Endothelial cell of umbilical vein (primary cell): ENCODE data around the gene SPTBN4. TPM values are rescaled to one million over a fixed set of nuclear protein-coding genes. Genes with fewer than 3 reads are reported as not detected.
"Not testable (repeated sequence)": the region's sequence is repeated elsewhere in the genome, so short reads cannot be mapped to it uniquely, and the experiment has no call there.

ENCODE experiments used
- BruUV-seq: library from RNA; stranded (reverse); fragments of 400-500 nt; replicated peaks from 2 replicates; lab custom pipeline; 2021; lab: Mats Ljungman, UMichigan
- CTCF ChIA-PET: fragments of 300-600, 350-600 bp; sonication (Branson Sonifier 250); formaldehyde crosslinking; loops from one replicate; lab custom pipeline; 2021; ENCODE audit warnings: antibody characterized with exemption, inconsistent platforms; lab: Charles Lee
- POLR2A ChIA-PET: fragments of 300-600, 350-600 bp; sonication (Branson Sonifier 250); formaldehyde crosslinking; loops from one replicate; lab custom pipeline; 2021; ENCODE audit warnings: antibody characterized with exemption, inconsistent platforms; lab: Charles Lee
- DNase-seq: peaks from one replicate; pipeline ENCODE4 v3.0.0-alpha.2; 2011; ENCODE audit warnings: low read depth, low spot score
- FAIRE-seq: peaks from 2 replicates; lab custom pipeline; 2011; peaks lifted over from hg19 to GRCh38; lab: Jason Lieb, UNC
- H2AFZ ChIP-seq: 2 replicates; pipeline ENCODE4 v1.6.0; 2012; ENCODE audit warnings: low read depth, low read length, control low read depth, inconsistent platforms
- H3K27ac ChIP-seq: 2 replicates; pipeline ENCODE4 v1.5.1; 2011; ENCODE audit warnings: low read depth, mild to moderate bottlenecking, control low read depth, low read length, moderate library complexity; ENCODE audit not compliant: insufficient read depth
- H3K27me3 ChIP-seq, 2 experiments: 2 replicates each; pipeline versions ENCODE4 v1.6.0 to v1.6.1; 2011; ENCODE audit warnings: low read length in 2 of 2, mixed read lengths in 1 of 2; ENCODE audit not compliant: control insufficient read depth in 2 of 2, insufficient read depth in 2 of 2
- H3K36me3 ChIP-seq, 2 experiments: 2 replicates in 1 of 2; 3 replicates in 1 of 2; pipeline ENCODE4 v1.5.1; 2011; ENCODE audit warnings: low read length in 2 of 2, mild to moderate bottlenecking in 1 of 2, moderate library complexity in 1 of 2; ENCODE audit not compliant: control insufficient read depth in 2 of 2, insufficient read depth in 2 of 2; ENCODE audit errors: extremely low read depth in 1 of 2
- H3K4me1 ChIP-seq: 3 replicates; pipeline ENCODE4 v1.5.1; 2011; ENCODE audit warnings: mild to moderate bottlenecking, low read length; ENCODE audit not compliant: control insufficient read depth, insufficient read depth; ENCODE audit errors: extremely low read depth
- H3K4me2 ChIP-seq: 2 replicates; pipeline ENCODE4 v1.6.1; 2011; ENCODE audit warnings: low read length, control low read depth, mixed read lengths; ENCODE audit not compliant: insufficient read depth
- H3K4me3 ChIP-seq, 3 experiments: fragments of 200-600 bp in 1 of 3; sonication (generic), shearing (Covaris generic) in 1 of 3; replicated peaks in 1 of 3; 2 replicates each; pipeline ENCODE4 v1.5.1; 2011 to 2016; ENCODE audit warnings: control low read depth in 3 of 3, low read length in 3 of 3, mild to moderate bottlenecking in 2 of 3, inconsistent platforms in 1 of 3, low read depth in 1 of 3, moderate library complexity in 1 of 3; ENCODE audit not compliant: insufficient read depth in 1 of 3
- H3K79me2 ChIP-seq: 2 replicates; pipeline ENCODE4 v1.6.0; 2012; ENCODE audit warnings: low read length, inconsistent platforms; ENCODE audit not compliant: control insufficient read depth, insufficient read depth
- H3K9ac ChIP-seq: replicated peaks from 2 replicates; pipeline ENCODE3; 2011; ENCODE audit warnings: low read length, control low read depth; ENCODE audit not compliant: insufficient read depth; ENCODE audit errors: extremely low read depth
- H3K9me1 ChIP-seq: replicated peaks from 3 replicates; pipeline ENCODE4 v1.6.0; 2011; ENCODE audit warnings: mild to moderate bottlenecking, low read length; ENCODE audit not compliant: control insufficient read depth, insufficient read depth; ENCODE audit errors: extremely low read depth
- H3K9me3 ChIP-seq: replicated peaks from 2 replicates; pipeline ENCODE4 v1.5.1; 2012; ENCODE audit warnings: low read length, inconsistent platforms; ENCODE audit not compliant: control insufficient read depth, insufficient read depth
- H4K20me1 ChIP-seq: replicated peaks from 2 replicates; pipeline ENCODE3; 2011; ENCODE audit warnings: mild to moderate bottlenecking, low read length; ENCODE audit not compliant: control insufficient read depth, insufficient read depth; ENCODE audit errors: extremely low read depth
- dilution Hi-C: fragments of 300-500 bp; cut with MboI; formaldehyde crosslinking; loops from one replicate; pipeline ENCODE4 v1.15.0; 2019; ENCODE audit warnings: low sequenced_read_pairs; ENCODE audit not compliant: extremely low pct_ligation_motif_present
- intact Hi-C: fragments of 100-400 bp; cut with micrococcal nuclease; formaldehyde crosslinking; loops from one replicate; pipeline ENCODE4 v1.10.0; 2022
- polyA plus RNA-seq, 4 experiments: library from polyadenylated mRNA; depleted of rRNA in 3 of 4; stranded (reverse) in 3 of 4; unstranded in 1 of 4; fragments of >200 nt; gene quantifications; 2 replicates each; pipeline versions ENCODE4 v1.2.1 to v1.2.3, GENCODE V29; 2011 to 2012; ENCODE audit warnings: missing spikeins in 1 of 4
- total RNA-seq: library from RNA; stranded (reverse); gene quantifications from 2 replicates; pipeline ENCODE4 v1.2.3, GENCODE V29; 2021

The SPTBN4 gene
- total and polyA plus RNA-seq, 2 donors (not counting 3 experiments of a cell fraction or from before 2014, with no cell fraction given) = 0.33 TPM; not detected in 1

- CTCF ChIA-PET = interaction anchor here (0.6 to 1.0 kb wide), 5 partner anchors 15 to 88 kb away, joined by 3 to 4 read pairs (median 4); partner anchors contain the start of gene LTBP4
- H3K9ac ChIP-seq, DNase-seq, H3K9me3 ChIP-seq, H3K27me3 ChIP-seq, dilution Hi-C loops, BruUV-seq, H3K4me2 ChIP-seq, intact Hi-C loops, H3K27ac ChIP-seq, POLR2A ChIA-PET, FAIRE-seq, H2AFZ ChIP-seq, H3K9me1 ChIP-seq, H3K36me3 ChIP-seq, H3K4me1 ChIP-seq, H3K79me2 ChIP-seq, H3K4me3 ChIP-seq, H4K20me1 ChIP-seq: not testable (repeated sequence)
These were observed 79.5 kb downstream of the SPTBN4 start for GRCh38 chr19:40546153-40546841.

DNA sequence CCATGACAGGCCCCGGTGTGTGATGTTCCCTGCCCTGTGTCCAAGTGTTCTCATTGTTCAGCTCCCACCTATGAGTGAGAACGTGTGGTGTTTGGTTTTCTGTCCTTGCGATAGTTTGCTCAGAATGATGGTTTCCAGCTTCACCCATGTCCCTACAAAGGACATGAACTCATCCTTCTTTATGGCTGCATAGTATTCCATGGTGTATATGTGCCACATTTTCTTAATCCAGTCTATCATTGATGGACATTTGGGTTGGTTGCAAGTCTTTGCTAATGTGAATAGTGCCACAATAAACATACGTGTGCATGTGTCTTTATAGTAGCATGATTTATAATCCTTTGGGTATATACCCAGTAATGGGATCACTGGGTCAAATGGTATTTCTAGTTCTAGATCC lies 80.4 kb downstream of the SPTBN4 start:
- H3K36me3 ChIP-seq, H3K27me3 ChIP-seq, BruUV-seq, H3K79me2 ChIP-seq, H3K9me1 ChIP-seq, H3K4me1 ChIP-seq, intact Hi-C loops, H3K4me2 ChIP-seq, H2AFZ ChIP-seq, H3K27ac ChIP-seq, H3K4me3 ChIP-seq, H3K9ac ChIP-seq, dilution Hi-C loops, H4K20me1 ChIP-seq, FAIRE-seq, POLR2A ChIA-PET, DNase-seq, H3K9me3 ChIP-seq: not testable (repeated sequence)
- CTCF ChIA-PET = interaction anchor here (0.6 to 2.4 kb wide), 4 partner anchors 11 to 88 kb away, joined by 4 to 19 read pairs (median 4); partner anchors contain the start of gene LTBP4
